ENCODE measurements around the gene OVCA2.

The OVCA2 gene

GRCh38 chr17:2025622-2026309, 16.1 kb upstream of the OVCA2 start:
- H3K27me3 ChIP-seq (ENCODE audit: insufficient read depth, low read length, poor library complexity): peaks cover 34% of the 10 kb centered on the region
- TF ChIP-seq CTCF (IDR thresholded peaks at IDR 0.05; ENCODE audit: borderline replicate concordance, extremely low read depth, low read length, poor library complexity, severe bottlenecking): peak; percentile 52
- no peak for TF ChIP-seq EZH2 (IDR thresholded peaks at IDR 0.05; ENCODE audit: borderline replicate concordance, low read depth, low read length, severe bottlenecking)

GRCh38 chr17:2027528-2028233, 14.1 kb upstream of the OVCA2 start:
- Histone ChIP-seq H2AFZ (ENCODE audit: low read depth, low read length) (no peak overlapping the region), H3K4me2 (ENCODE audit: insufficient read depth, low read length) (no peak overlapping the region), H4K20me1 (ENCODE audit: insufficient read depth, low read length) (0 out of 2 replicates have a peak, but pooled peaks cover 3% of the 10 kb centered on the region), H3K4me3 (ENCODE audit: low read depth in 1 of 2, low read length in 2 of 2) (no peak overlapping the region), H3K9ac (ENCODE audit: low read depth, low read length) (no peak overlapping the region), H3K4me1 (ENCODE audit: insufficient read depth, low read length) (peaks cover 43% of the 10 kb centered on the region), H3K79me2 (ENCODE audit: insufficient read depth, low read length) (peaks cover 23% of the 10 kb centered on the region), H3K27ac (ENCODE audit: low read length) (no peak overlapping the region), H3K9me3 (ENCODE audit: insufficient read depth, low read length, severe bottlenecking) (no peaks in the 10 kb centered on the region), H3K36me3 (ENCODE audit: insufficient read depth, low read length) (no peaks in the 10 kb centered on the region), H3K27me3 (ENCODE audit: insufficient read depth, low read length, poor library complexity) (peaks cover 29% of the 10 kb centered on the region)
- TF ChIP-seq CTCF (IDR thresholded peaks at IDR 0.05; ENCODE audit: borderline replicate concordance, extremely low read depth, low read length, poor library complexity, severe bottlenecking): no peak
- TF ChIP-seq EZH2 (IDR thresholded peaks at IDR 0.05; ENCODE audit: borderline replicate concordance, low read depth, low read length, severe bottlenecking): no peak
- ATAC-seq (ENCODE audit: insufficient read depth, low read depth) (no peak), DNase-seq (no peak)

More at GRCh38 chr17:2025622-2026309, 16.1 kb upstream of the OVCA2 start:
- Histone ChIP-seq H3K9ac (ENCODE audit: low read depth, low read length) (peak overlapping the region; percentile 62; the same call in 1 of the 2 replicates), H2AFZ (ENCODE audit: low read depth, low read length) (peak overlapping the region; percentile 68; the same call in 1 of the 2 replicates), H4K20me1 (ENCODE audit: insufficient read depth, low read length) (0 out of 2 replicates have a peak, but pooled peaks cover 3% of the 10 kb centered on the region), H3K9me3 (ENCODE audit: insufficient read depth, low read length, severe bottlenecking) (no peaks in the 10 kb centered on the region), H3K36me3 (ENCODE audit: insufficient read depth, low read length) (no peaks in the 10 kb centered on the region), H3K4me3 (ENCODE audit: low read depth in 1 of 2, low read length in 2 of 2) (peak overlapping the region; percentile 39 to 62), H3K27ac (ENCODE audit: low read length) (no peak overlapping the region), H3K79me2 (ENCODE audit: insufficient read depth, low read length) (peaks cover 7% of the 10 kb centered on the region), H3K4me1 (ENCODE audit: insufficient read depth, low read length) (peaks cover 26% of the 10 kb centered on the region), H3K4me2 (ENCODE audit: insufficient read depth, low read length) (peak overlapping the region; percentile 86)
- ATAC-seq (ENCODE audit: insufficient read depth, low read depth) (no peak), DNase-seq (peak; percentile 35)

- Histone ChIP-seq H3K27me3 (ENCODE audit: insufficient read depth, low read length, poor library complexity) (peaks cover 26% of the 10 kb centered on the region), H4K20me1 (ENCODE audit: insufficient read depth, low read length) (0 out of 2 replicates have a peak, but pooled peaks cover 3% of the 10 kb centered on the region), H3K79me2 (ENCODE audit: insufficient read depth, low read length) (peaks cover 23% of the 10 kb centered on the region), H2AFZ (ENCODE audit: low read depth, low read length) (no peak overlapping the region), H3K4me3 (ENCODE audit: low read depth in 1 of 2, low read length in 2 of 2) (no peak overlapping the region), H3K36me3 (ENCODE audit: insufficient read depth, low read length) (no peaks in the 10 kb centered on the region), H3K27ac (ENCODE audit: low read length) (no peak overlapping the region), H3K4me2 (ENCODE audit: insufficient read depth, low read length) (no peak overlapping the region), H3K9me3 (ENCODE audit: insufficient read depth, low read length, severe bottlenecking) (no peaks in the 10 kb centered on the region), H3K4me1 (ENCODE audit: insufficient read depth, low read length) (peaks cover 43% of the 10 kb centered on the region), H3K9ac (ENCODE audit: low read depth, low read length) (no peak overlapping the region)
- ATAC-seq (ENCODE audit: insufficient read depth, low read depth) (no peak), DNase-seq (no peak)
- no peak for TF ChIP-seq EZH2 (IDR thresholded peaks at IDR 0.05; ENCODE audit: borderline replicate concordance, low read depth, low read length, severe bottlenecking)
- TF ChIP-seq CTCF (IDR thresholded peaks at IDR 0.05; ENCODE audit: borderline replicate concordance, extremely low read depth, low read length, poor library complexity, severe bottlenecking): no peak
Observed at GRCh38 chr17:2028234-2028614, 13.6 kb upstream of the OVCA2 start.

Measured in DND-41 (cell line).